Endothelial cell of umbilical vein (primary cell): Measurements from ENCODE around the gene PHACTR2. TPM values are rescaled to one million over a fixed set of nuclear protein-coding genes. Genes with fewer than 3 reads are reported as not detected.

Source experiments
- BruUV-seq: library from RNA; stranded (reverse); fragments of 400-500 nt; replicated peaks from 2 replicates; lab custom pipeline; 2021; lab: Mats Ljungman, UMichigan
- CTCF ChIA-PET: fragments of 300-600, 350-600 bp; sonication (Branson Sonifier 250); formaldehyde crosslinking; loops from one replicate; lab custom pipeline; 2021; ENCODE audit warnings: antibody characterized with exemption, inconsistent platforms; lab: Charles Lee
- POLR2A ChIA-PET: fragments of 300-600, 350-600 bp; sonication (Branson Sonifier 250); formaldehyde crosslinking; loops from one replicate; lab custom pipeline; 2021; ENCODE audit warnings: antibody characterized with exemption, inconsistent platforms; lab: Charles Lee
- DNase-seq: peaks from one replicate; pipeline ENCODE4 v3.0.0-alpha.2; 2011; ENCODE audit warnings: low read depth, low spot score
- FAIRE-seq: peaks from 2 replicates; lab custom pipeline; 2011; peaks lifted over from hg19 to GRCh38; lab: Jason Lieb, UNC
- H2AFZ ChIP-seq: 2 replicates; pipeline ENCODE4 v1.6.0; 2012; ENCODE audit warnings: low read depth, low read length, control low read depth, inconsistent platforms
- H3K27ac ChIP-seq: 2 replicates; pipeline ENCODE4 v1.5.1; 2011; ENCODE audit warnings: low read depth, mild to moderate bottlenecking, control low read depth, low read length, moderate library complexity; ENCODE audit not compliant: insufficient read depth
- H3K27me3 ChIP-seq, 2 experiments: 2 replicates each; pipeline versions ENCODE4 v1.6.0 to v1.6.1; 2011; ENCODE audit warnings: low read length in 2 of 2, mixed read lengths in 1 of 2; ENCODE audit not compliant: control insufficient read depth in 2 of 2, insufficient read depth in 2 of 2
- H3K36me3 ChIP-seq, 2 experiments: 2 replicates in 1 of 2; 3 replicates in 1 of 2; pipeline ENCODE4 v1.5.1; 2011; ENCODE audit warnings: low read length in 2 of 2, mild to moderate bottlenecking in 1 of 2, moderate library complexity in 1 of 2; ENCODE audit not compliant: control insufficient read depth in 2 of 2, insufficient read depth in 2 of 2; ENCODE audit errors: extremely low read depth in 1 of 2
- H3K4me1 ChIP-seq: 3 replicates; pipeline ENCODE4 v1.5.1; 2011; ENCODE audit warnings: mild to moderate bottlenecking, low read length; ENCODE audit not compliant: control insufficient read depth, insufficient read depth; ENCODE audit errors: extremely low read depth
- H3K4me2 ChIP-seq: 2 replicates; pipeline ENCODE4 v1.6.1; 2011; ENCODE audit warnings: low read length, control low read depth, mixed read lengths; ENCODE audit not compliant: insufficient read depth
- H3K4me3 ChIP-seq, 3 experiments: fragments of 200-600 bp in 1 of 3; sonication (generic), shearing (Covaris generic) in 1 of 3; replicated peaks in 1 of 3; 2 replicates each; pipeline ENCODE4 v1.5.1; 2011 to 2016; ENCODE audit warnings: control low read depth in 3 of 3, low read length in 3 of 3, mild to moderate bottlenecking in 2 of 3, inconsistent platforms in 1 of 3, low read depth in 1 of 3, moderate library complexity in 1 of 3; ENCODE audit not compliant: insufficient read depth in 1 of 3
- H3K79me2 ChIP-seq: 2 replicates; pipeline ENCODE4 v1.6.0; 2012; ENCODE audit warnings: low read length, inconsistent platforms; ENCODE audit not compliant: control insufficient read depth, insufficient read depth
- H3K9ac ChIP-seq: replicated peaks from 2 replicates; pipeline ENCODE3; 2011; ENCODE audit warnings: low read length, control low read depth; ENCODE audit not compliant: insufficient read depth; ENCODE audit errors: extremely low read depth
- H3K9me1 ChIP-seq: replicated peaks from 3 replicates; pipeline ENCODE4 v1.6.0; 2011; ENCODE audit warnings: mild to moderate bottlenecking, low read length; ENCODE audit not compliant: control insufficient read depth, insufficient read depth; ENCODE audit errors: extremely low read depth
- H3K9me3 ChIP-seq: replicated peaks from 2 replicates; pipeline ENCODE4 v1.5.1; 2012; ENCODE audit warnings: low read length, inconsistent platforms; ENCODE audit not compliant: control insufficient read depth, insufficient read depth
- H4K20me1 ChIP-seq: replicated peaks from 2 replicates; pipeline ENCODE3; 2011; ENCODE audit warnings: mild to moderate bottlenecking, low read length; ENCODE audit not compliant: control insufficient read depth, insufficient read depth; ENCODE audit errors: extremely low read depth
- FOS ChIP-seq: IDR thresholded peaks from 2 replicates; pipeline ENCODE4 v1.6.1; 2011; ENCODE audit warnings: mild to moderate bottlenecking, low read length, moderate library complexity, borderline replicate concordance; ENCODE audit not compliant: insufficient read depth
- GATA2 ChIP-seq: IDR thresholded peaks from 2 replicates; pipeline ENCODE4 v1.7.0; 2011; ENCODE audit warnings: low read depth, mild to moderate bottlenecking, moderate library complexity, mixed read lengths, low read length; ENCODE audit not compliant: insufficient read length, insufficient read depth
- POLR2A ChIP-seq: IDR thresholded peaks from 2 replicates; pipeline ENCODE4 v1.6.1; 2012; ENCODE audit warnings: low read depth, mild to moderate bottlenecking, control low read depth, low read length
- dilution Hi-C: fragments of 300-500 bp; cut with MboI; formaldehyde crosslinking; loops from one replicate; pipeline ENCODE4 v1.15.0; 2019; ENCODE audit warnings: low sequenced_read_pairs; ENCODE audit not compliant: extremely low pct_ligation_motif_present
- intact Hi-C: fragments of 100-400 bp; cut with micrococcal nuclease; formaldehyde crosslinking; loops from one replicate; pipeline ENCODE4 v1.10.0; 2022
- polyA plus RNA-seq, 4 experiments: library from polyadenylated mRNA; depleted of rRNA in 3 of 4; stranded (reverse) in 3 of 4; unstranded in 1 of 4; fragments of >200 nt; gene quantifications; 2 replicates each; pipeline versions ENCODE4 v1.2.1 to v1.2.3, GENCODE V29; 2011 to 2012; ENCODE audit warnings: missing spikeins in 1 of 4
- total RNA-seq: library from RNA; stranded (reverse); gene quantifications from 2 replicates; pipeline ENCODE4 v1.2.3, GENCODE V29; 2021

The PHACTR2 gene
- total and polyA plus RNA-seq, 2 donors (not counting 3 experiments of a cell fraction or from before 2014, with no cell fraction given) = 16.3 to 178 TPM

GRCh38 chr6:143695969-143696663 is 18.4 kb downstream of the PHACTR2 start:
- H3K4me2 ChIP-seq = peak overlapping the region; percentile 78
- intact Hi-C loops = loop anchor here (1.0 to 2.0 kb wide), 4 partner anchors 38 to 317 kb away; partner anchors contain the start of gene LTV1
- FAIRE-seq = peak; percentile 54

GRCh38 chr6:143696664-143697000 is 18.9 kb downstream of the PHACTR2 start:
- dilution Hi-C loops = no loop called here
- Histone ChIP-seq H3K4me1 (peaks cover 66% of the 10 kb centered on the region), H3K4me3 (peak overlapping the region in 1 of 3 experiments; percentile 1), H3K27me3 (no peaks in the 10 kb centered on the region), H3K27ac (peak overlapping the region; percentile 82), H3K79me2 (peaks cover 67% of the 10 kb centered on the region), H3K9me3 (no peaks in the 10 kb centered on the region), H3K9ac (peak overlapping the region; percentile 33), H4K20me1 (no peaks in the 10 kb centered on the region), H3K9me1 (no peaks in the 10 kb centered on the region), H2AFZ (no peak overlapping the region), H3K4me2 (peak overlapping the region; percentile 78), H3K36me3 (no peaks in the 10 kb centered on the region)
- no peak for FAIRE-seq
- peak; percentile 76 for DNase-seq
- CTCF ChIA-PET = interaction anchor here (0.7 to 2.1 kb wide), 5 partner anchors 10 to 147 kb away, joined by 3 to 12 read pairs (median 5); no protein-coding TSS in a partner anchor
- BruUV-seq = TSS peak; percentile 35
- intact Hi-C loops = loop anchor here (1.0 to 2.0 kb wide), 4 partner anchors 38 to 316 kb away; partner anchors contain the start of gene LTV1
- POLR2A ChIA-PET = no interaction called here
- peak; percentile 44 for TF ChIP-seq FOS
- TF ChIP-seq POLR2A = no peak

More at GRCh38 chr6:143695969-143696663, 18.4 kb downstream of the PHACTR2 start:
- dilution Hi-C loops = no loop called here
- Histone ChIP-seq H4K20me1 (no peaks in the 10 kb centered on the region), H3K9me3 (no peaks in the 10 kb centered on the region), H3K36me3 (no peaks in the 10 kb centered on the region), H3K27ac (peak overlapping the region; percentile 82), H3K79me2 (peaks cover 68% of the 10 kb centered on the region), H2AFZ (no peak overlapping the region), H3K9me1 (no peaks in the 10 kb centered on the region), H3K4me1 (peaks cover 61% of the 10 kb centered on the region), H3K9ac (peak overlapping the region; percentile 24), H3K4me3 (no peak overlapping the region), H3K27me3 (no peaks in the 10 kb centered on the region)
- ChIA-PET CTCF (interaction anchor here (0.7 to 2.1 kb wide), 5 partner anchors 9 to 148 kb away, joined by 3 to 12 read pairs (median 5); no protein-coding TSS in a partner anchor), POLR2A (no interaction called here)
- no TSS peak for BruUV-seq
- TF ChIP-seq GATA2 (peak; percentile 33), FOS (no peak)
- peak; percentile 21 for DNase-seq
